Spinal cord (tissue), 10 donors: ENCODE data around the gene CDCA7L. TPM values are rescaled to one million over a fixed set of nuclear protein-coding genes. Genes with fewer than 3 reads are reported as not detected.
"Not testable (repeated sequence)": the region's sequence is repeated elsewhere in the genome, so short reads cannot be mapped to it uniquely, and the experiment has no call there.

Experiments used
- DNase-seq, 6 donors: peaks; one replicate each; pipeline versions ENCODE4 v3.0.0 to v3.0.0-alpha.2; 2013 to 2015; ENCODE audit warnings: low spot score in 6 of 6, low read depth in 4 of 6
- H3K27ac ChIP-seq: one replicate; pipeline ENCODE4 v1.5.1; 2013; ENCODE audit warnings: low read depth, low read length, control low read depth
- H3K27me3 ChIP-seq: one replicate; pipeline ENCODE4 v1.6.1; 2013; ENCODE audit warnings: low read length; ENCODE audit not compliant: control insufficient read depth, insufficient read depth
- H3K36me3 ChIP-seq: one replicate; pipeline ENCODE4 v1.6.1; 2013; ENCODE audit warnings: low read length; ENCODE audit not compliant: control insufficient read depth, insufficient read depth
- H3K4me1 ChIP-seq: one replicate; pipeline ENCODE4 v1.6.1; 2013; ENCODE audit warnings: low read length; ENCODE audit not compliant: control insufficient read depth, insufficient read depth
- H3K4me3 ChIP-seq: one replicate; pipeline ENCODE4 v1.5.1; 2013; ENCODE audit warnings: low read depth, low read length, control low read depth
- H3K9me3 ChIP-seq: one replicate; pipeline ENCODE4 v1.6.1; 2013; ENCODE audit warnings: low read length; ENCODE audit not compliant: control insufficient read depth, insufficient read depth
- WGBS: methylation state at CpG from one replicate; pipeline ENCODE4 v1.1.5; 2013; ENCODE audit warnings: missing lambda C conversion rate; ENCODE audit not compliant: insufficient coverage; 5-methylcytosine and 5-hydroxymethylcytosine counted together
- polyA plus RNA-seq, 2 donors: library from polyadenylated mRNA; unstranded; fragments of 120-200 nt; gene quantifications; one replicate each; pipeline ENCODE4 v1.2.1, GENCODE V29; 2013; ENCODE audit not compliant: insufficient read length in 2 of 2
- total RNA-seq, 2 donors: library from RNA; depleted of rRNA in 1 of 2; stranded (reverse); fragments of 120-200 nt in 1 of 2; fragments of >200 nt in 1 of 2; gene quantifications; one replicate each; pipeline versions ENCODE4 v1.2.3 to v1.2.4, GENCODE V29; 2013 to 2014
- donor health status: healthy.

The CDCA7L gene
- total and polyA plus RNA-seq, 4 donors, result 32.2 to 44.1 (median 38.2) TPM

- 41% methylated on average over 3 of the region's 3 CpGs for WGBS
- no peak overlapping the region for H3K27ac ChIP-seq
- DNase-seq, result peak in 1 of 6 donors; percentile 41
- no peaks in the 10 kb centered on the region for H3K4me1 ChIP-seq
- H3K4me3 ChIP-seq, result no peak overlapping the region
- H3K9me3 ChIP-seq, result no peaks in the 10 kb centered on the region
- no peaks in the 10 kb centered on the region for H3K36me3 ChIP-seq
- no peaks in the 10 kb centered on the region for H3K27me3 ChIP-seq
Observed at GRCh38 chr7:21868576-21868850, 77.2 kb downstream of the CDCA7L start.

GRCh38 chr7:21867816-21868575 is 77.7 kb downstream of the CDCA7L start:
- H3K4me1 ChIP-seq, result no peaks in the 10 kb centered on the region
- DNase-seq, result peak in 1 of 6 donors; percentile 46
- WGBS, result no CpG with 5 or more reads among the region's 8 CpGs
- H3K9me3 ChIP-seq, result no peaks in the 10 kb centered on the region
- no peak overlapping the region for H3K4me3 ChIP-seq
- no peaks in the 10 kb centered on the region for H3K36me3 ChIP-seq
- H3K27ac ChIP-seq, result no peak overlapping the region
- no peaks in the 10 kb centered on the region for H3K27me3 ChIP-seq

- no peaks in the 10 kb centered on the region for H3K36me3 ChIP-seq
- DNase-seq, result peak in 3 of 6 donors; percentile 17 to 90 (median 62)
- H3K4me1 ChIP-seq, result no peaks in the 10 kb centered on the region
- no peak overlapping the region for H3K4me3 ChIP-seq
- H3K27ac ChIP-seq, result no peak overlapping the region
- no peaks in the 10 kb centered on the region for H3K9me3 ChIP-seq
- H3K27me3 ChIP-seq, result no peaks in the 10 kb centered on the region
Observed at GRCh38 chr7:21867226-21867625, 78.5 kb downstream of the CDCA7L start.

GRCh38 chr7:21866731-21867130 is 79.0 kb downstream of the CDCA7L start:
- H3K27me3 ChIP-seq, result no peaks in the 10 kb centered on the region
- no peaks in the 10 kb centered on the region for H3K4me1 ChIP-seq
- no peaks in the 10 kb centered on the region for H3K9me3 ChIP-seq
- H3K36me3 ChIP-seq, result no peaks in the 10 kb centered on the region
- H3K27ac ChIP-seq, result no peak overlapping the region
- WGBS, result no CpG with 5 or more reads among the region's 1 CpG
- H3K4me3 ChIP-seq, result no peak overlapping the region
- DNase-seq, result no peak

- not testable (repeated sequence) for H3K27me3 ChIP-seq, DNase-seq, H3K9me3 ChIP-seq, H3K4me3 ChIP-seq, H3K36me3 ChIP-seq, H3K27ac ChIP-seq, H3K4me1 ChIP-seq
- 96% methylated on average over 4 of the region's 7 CpGs for WGBS
Observed at GRCh38 chr7:21865631-21866204, 80.0 kb downstream of the CDCA7L start.

GRCh38 chr7:21851559-21851967 is 94.1 kb downstream of the CDCA7L start:
- Histone ChIP-seq H3K27me3 (no peaks in the 10 kb centered on the region), H3K36me3 (no peaks in the 10 kb centered on the region), H3K9me3 (no peaks in the 10 kb centered on the region), H3K4me3 (no peak overlapping the region), H3K4me1 (no peaks in the 10 kb centered on the region), H3K27ac (no peak overlapping the region)
- DNase-seq, result no peak
- WGBS, result 87% methylated on average over 4 of the region's 6 CpGs
